ENCODE measurements around the gene PAX1.

DNA sequence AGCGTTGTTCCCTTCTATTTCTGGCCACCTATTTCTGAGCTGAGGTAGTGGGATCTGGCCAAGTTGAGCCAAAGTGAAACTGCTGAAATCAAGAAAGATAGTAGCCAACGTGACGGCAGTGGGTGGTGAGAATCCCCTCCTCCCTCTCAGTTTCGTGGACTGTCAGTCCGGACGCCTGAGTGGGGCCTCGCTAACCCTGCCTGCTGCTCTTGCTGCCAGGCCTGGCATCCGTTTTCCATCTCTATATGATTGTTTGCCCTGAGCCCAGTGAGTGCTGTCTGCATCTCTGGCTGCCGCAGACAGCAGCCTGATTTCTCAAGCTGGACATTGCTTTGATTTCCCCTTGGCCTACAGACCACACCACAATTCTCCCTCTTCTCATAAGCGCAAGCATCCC lies 23.5 kb upstream of the PAX1 start:
- TF ChIP-seq, protein P1, sequence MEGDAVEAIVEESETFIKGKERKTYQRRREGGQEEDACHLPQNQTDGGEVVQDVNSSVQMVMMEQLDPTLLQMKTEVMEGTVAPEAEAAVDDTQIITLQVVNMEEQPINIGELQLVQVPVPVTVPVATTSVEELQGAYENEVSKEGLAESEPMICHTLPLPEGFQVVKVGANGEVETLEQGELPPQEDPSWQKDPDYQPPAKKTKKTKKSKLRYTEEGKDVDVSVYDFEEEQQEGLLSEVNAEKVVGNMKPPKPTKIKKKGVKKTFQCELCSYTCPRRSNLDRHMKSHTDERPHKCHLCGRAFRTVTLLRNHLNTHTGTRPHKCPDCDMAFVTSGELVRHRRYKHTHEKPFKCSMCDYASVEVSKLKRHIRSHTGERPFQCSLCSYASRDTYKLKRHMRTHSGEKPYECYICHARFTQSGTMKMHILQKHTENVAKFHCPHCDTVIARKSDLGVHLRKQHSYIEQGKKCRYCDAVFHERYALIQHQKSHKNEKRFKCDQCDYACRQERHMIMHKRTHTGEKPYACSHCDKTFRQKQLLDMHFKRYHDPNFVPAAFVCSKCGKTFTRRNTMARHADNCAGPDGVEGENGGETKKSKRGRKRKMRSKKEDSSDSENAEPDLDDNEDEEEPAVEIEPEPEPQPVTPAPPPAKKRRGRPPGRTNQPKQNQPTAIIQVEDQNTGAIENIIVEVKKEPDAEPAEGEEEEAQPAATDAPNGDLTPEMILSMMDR (conservative IDR thresholded peaks at IDR 0.05 in 1 of 2, IDR thresholded peaks at IDR 0.05 in 1 of 2; ENCODE audit: low read depth in 1 of 2, low read length in 2 of 2), result no peak
- TF ChIP-seq EZH2 (IDR thresholded peaks at IDR 0.05; ENCODE audit: low read length, missing control alignments), result no peak
